H9 (cell line): Measurements from ENCODE around the gene BEGAIN. TPM values are rescaled to one million over a fixed set of nuclear protein-coding genes. Genes with fewer than 3 reads are reported as not detected.

Experiments
- DNase-seq: peaks from one replicate; pipeline ENCODE4 v3.0.0-alpha.2; 2017
- H2AFZ ChIP-seq: one replicate; pipeline ENCODE4 v1.6.1; 2013; ENCODE audit warnings: mild to moderate bottlenecking, low read length, control low read depth, moderate library complexity
- H2AK5ac ChIP-seq: 2 replicates; pipeline ENCODE4 v1.6.1; 2013; ENCODE audit warnings: low read length, control low read depth, mixed read lengths; ENCODE audit not compliant: insufficient read length
- H2BK120ac ChIP-seq: one replicate; pipeline ENCODE4 v1.6.1; 2013; ENCODE audit warnings: low read depth, mild to moderate bottlenecking, low read length, control low read depth, inconsistent platforms; ENCODE audit not compliant: poor library complexity, severe bottlenecking
- H2BK12ac ChIP-seq: 2 replicates; pipeline ENCODE4 v1.6.1; 2013; ENCODE audit warnings: low read length, control low read depth, mixed read lengths, low read depth; ENCODE audit not compliant: insufficient read length
- H2BK15ac ChIP-seq: 2 replicates; pipeline ENCODE4 v1.6.1; 2013; ENCODE audit warnings: low read depth, low read length, control low read depth
- H2BK20ac ChIP-seq: one replicate; pipeline ENCODE4 v1.6.1; 2013; ENCODE audit warnings: low read depth, mild to moderate bottlenecking, low read length, control low read depth, inconsistent platforms; ENCODE audit not compliant: poor library complexity, severe bottlenecking
- H2BK5ac ChIP-seq: 2 replicates; pipeline ENCODE4 v1.6.1; 2013; ENCODE audit warnings: low read length, control low read depth, mixed read lengths; ENCODE audit not compliant: insufficient read length
- H3K14ac ChIP-seq: 2 replicates; pipeline ENCODE4 v1.6.1; 2013; ENCODE audit warnings: low read length, control low read depth; ENCODE audit not compliant: insufficient read depth
- H3K18ac ChIP-seq: 2 replicates; pipeline ENCODE4 v1.6.1; 2013; ENCODE audit warnings: low read depth, mild to moderate bottlenecking, mixed read lengths, low read length, control low read depth; ENCODE audit not compliant: insufficient read length
- H3K23ac ChIP-seq: 2 replicates; pipeline ENCODE4 v1.6.1; 2013; ENCODE audit warnings: low read length, control low read depth, mixed read lengths, low read depth; ENCODE audit not compliant: insufficient read length
- H3K23me2 ChIP-seq: 2 replicates; pipeline ENCODE4 v1.6.1; 2013; ENCODE audit warnings: low read depth, mild to moderate bottlenecking, mixed read lengths, low read length, control low read depth; ENCODE audit not compliant: insufficient read length, poor library complexity, severe bottlenecking
- H3K27ac ChIP-seq: 2 replicates; pipeline ENCODE4 v1.5.1; 2013; ENCODE audit warnings: low read length, control low read depth, mixed read lengths, low read depth; ENCODE audit not compliant: insufficient read length
- H3K27me3 ChIP-seq: 2 replicates; pipeline ENCODE4 v1.6.1; 2013; ENCODE audit warnings: low read length, control low read depth, inconsistent platforms; ENCODE audit not compliant: insufficient read depth
- H3K4ac ChIP-seq: 2 replicates; pipeline ENCODE4 v1.6.1; 2013; ENCODE audit warnings: low read depth, mild to moderate bottlenecking, control low read depth, inconsistent platforms, low read length, moderate library complexity
- H3K4me1 ChIP-seq: 2 replicates; pipeline ENCODE4 v1.6.1; 2013; ENCODE audit warnings: low read length, control low read depth, inconsistent platforms; ENCODE audit not compliant: insufficient read depth
- H3K4me2 ChIP-seq: 2 replicates; pipeline ENCODE4 v1.6.1; 2013; ENCODE audit warnings: low read length, control low read depth, mixed read lengths; ENCODE audit not compliant: insufficient read length, insufficient read depth
- H3K56ac ChIP-seq: 2 replicates; pipeline ENCODE4 v1.6.1; 2013; ENCODE audit warnings: low read depth, mild to moderate bottlenecking, mixed read lengths, low read length, control low read depth; ENCODE audit not compliant: insufficient read length
- H3K79me1 ChIP-seq: 2 replicates; pipeline ENCODE4 v1.6.1; 2013; ENCODE audit warnings: low read depth, mild to moderate bottlenecking, moderate library complexity, low read length, control low read depth, inconsistent platforms; ENCODE audit not compliant: insufficient read depth, poor library complexity, severe bottlenecking
- H3K79me2 ChIP-seq: 2 replicates; pipeline ENCODE4 v1.6.1; 2013; ENCODE audit warnings: low read length, control low read depth, inconsistent platforms; ENCODE audit not compliant: insufficient read depth
- H3K9ac ChIP-seq: 2 replicates; pipeline ENCODE4 v1.6.1; 2013; ENCODE audit warnings: low read length, control low read depth, mixed read lengths; ENCODE audit not compliant: insufficient read length; ENCODE audit errors: extremely low read depth
- H3K9me3 ChIP-seq: one replicate; pipeline ENCODE4 v1.6.1; 2013; ENCODE audit warnings: low read depth, low read length, inconsistent platforms; ENCODE audit not compliant: control insufficient read depth
- H3T11ph ChIP-seq: one replicate; pipeline ENCODE4 v1.6.1; 2013; ENCODE audit warnings: mild to moderate bottlenecking, low read length, control low read depth, inconsistent platforms
- H4K20me1 ChIP-seq: one replicate; pipeline ENCODE4 v1.6.1; 2013; ENCODE audit not compliant: control insufficient read depth, insufficient read length, insufficient read depth
- H4K5ac ChIP-seq: 2 replicates; pipeline ENCODE4 v1.6.1; 2013; ENCODE audit warnings: low read depth, mild to moderate bottlenecking, mixed read lengths, low read length, control low read depth; ENCODE audit not compliant: insufficient read length
- H4K8ac ChIP-seq: replicated peaks from 2 replicates; pipeline ENCODE4 v1.6.1; 2013; ENCODE audit warnings: low read length, control low read depth, mixed read lengths, low read depth; ENCODE audit not compliant: insufficient read length
- H4K91ac ChIP-seq: 2 replicates; pipeline ENCODE4 v1.6.1; 2013; ENCODE audit warnings: low read depth, mild to moderate bottlenecking, moderate library complexity, mixed read lengths, low read length, control low read depth; ENCODE audit not compliant: insufficient read length
- H3K27ac Mint-ChIP-seq, 3 experiments: 2 replicates in 2 of 3; 3 replicates in 1 of 3; pipeline ENCODE4 v1.8.0; 2020 to 2021; ENCODE audit warnings: mixed read lengths in 3 of 3, mild to moderate bottlenecking in 1 of 3, moderate library complexity in 1 of 3
- H3K27me3 Mint-ChIP-seq: 2 replicates; pipeline ENCODE4 v1.8.0; 2021; ENCODE audit warnings: low read depth, mild to moderate bottlenecking, moderate library complexity, mixed read lengths
- H3K36me3 Mint-ChIP-seq, 3 experiments: 2 replicates in 2 of 3; 3 replicates in 1 of 3; pipeline ENCODE4 v1.8.0; 2020 to 2021; ENCODE audit warnings: low read depth in 3 of 3, mixed read lengths in 3 of 3; ENCODE audit not compliant: insufficient read depth in 1 of 3
- H3K4me1 Mint-ChIP-seq, 2 experiments: 2 replicates each; pipeline ENCODE4 v1.8.0; 2020; ENCODE audit warnings: mixed read lengths in 2 of 2
- H3K4me3 Mint-ChIP-seq, 2 experiments: 2 replicates in 1 of 2; 3 replicates in 1 of 2; pipeline ENCODE4 v1.8.0; 2020 to 2021; ENCODE audit warnings: mild to moderate bottlenecking in 2 of 2, mixed read lengths in 2 of 2, moderate library complexity in 1 of 2
- H3K9me3 Mint-ChIP-seq, 2 experiments: 2 replicates in 1 of 2; 3 replicates in 1 of 2; pipeline ENCODE4 v1.8.0; 2020; ENCODE audit warnings: mild to moderate bottlenecking in 2 of 2, mixed read lengths in 2 of 2, moderate library complexity in 1 of 2
- WGBS: extraction: QIAGEN DNeasy Blood & Tissue Kit; methylation state at CpG from one replicate; pipeline ENCODE4 v1.1.7; 2013; ENCODE audit warnings: missing lambda C conversion rate, low lambda C conversion rate, mixed read lengths; ENCODE audit not compliant: insufficient read length; ENCODE audit errors: extremely low coverage; 5-methylcytosine and 5-hydroxymethylcytosine counted together
- total RNA-seq: library from RNA; stranded (reverse); gene quantifications from 2 replicates; pipeline ENCODE4 v1.2.1, GENCODE V29; 2021
- TF ChIP-seq, protein P1 (sequence below): fragments of 200-600 bp; sonication (generic); conservative IDR thresholded peaks from 3 replicates; pipeline ENCODE4 v1.8.0; 2021; ENCODE audit warnings: antibody characterized with exemption, mild to moderate bottlenecking

Gene BEGAIN
- total RNA-seq, 1 experiment from 2014 or later: 2.6 TPM

- Histone ChIP-seq H3K9ac (no peak overlapping the region), H3K4me2 (no peak overlapping the region), H3T11ph (no peak overlapping the region), H3K14ac (no peak overlapping the region; the same call in 1 of the 2 replicates), H3K9me3 (no peaks in the 10 kb centered on the region), H3K4me1 (no peaks in the 10 kb centered on the region), H3K56ac (no peak overlapping the region), H2AK5ac (no peak overlapping the region), H2BK5ac (no peak overlapping the region), H4K8ac (no peak overlapping the region), H2BK120ac (no peak overlapping the region), H3K27me3 (no peaks in the 10 kb centered on the region; the same call in 1 of the 2 replicates), H3K23ac (no peak overlapping the region), H4K91ac (no peak overlapping the region), H2AFZ (no peak overlapping the region), H3K79me1 (no peaks in the 10 kb centered on the region), H2BK12ac (no peak overlapping the region), H2BK15ac (no peak overlapping the region), H3K27ac (no peak overlapping the region), H3K4ac (no peak overlapping the region), H3K79me2 (no peaks in the 10 kb centered on the region), H4K20me1 (no peaks in the 10 kb centered on the region), H4K5ac (no peak overlapping the region), H2BK20ac (no peak overlapping the region), H3K23me2 (no peaks in the 10 kb centered on the region), H3K18ac (no peak overlapping the region)
- no peak overlapping the region for H3K4me3 Mint-ChIP-seq
- H3K4me1 Mint-ChIP-seq: peaks cover 9 to 14% of the 10 kb centered on the region in 2 experiments
- WGBS: no CpG with 5 or more reads among the region's 17 CpGs
- no peaks in the 10 kb centered on the region for H3K9me3 Mint-ChIP-seq
- H3K36me3 Mint-ChIP-seq: no peaks in the 10 kb centered on the region
- peak; percentile 24 for DNase-seq
- TF ChIP-seq, protein P1, sequence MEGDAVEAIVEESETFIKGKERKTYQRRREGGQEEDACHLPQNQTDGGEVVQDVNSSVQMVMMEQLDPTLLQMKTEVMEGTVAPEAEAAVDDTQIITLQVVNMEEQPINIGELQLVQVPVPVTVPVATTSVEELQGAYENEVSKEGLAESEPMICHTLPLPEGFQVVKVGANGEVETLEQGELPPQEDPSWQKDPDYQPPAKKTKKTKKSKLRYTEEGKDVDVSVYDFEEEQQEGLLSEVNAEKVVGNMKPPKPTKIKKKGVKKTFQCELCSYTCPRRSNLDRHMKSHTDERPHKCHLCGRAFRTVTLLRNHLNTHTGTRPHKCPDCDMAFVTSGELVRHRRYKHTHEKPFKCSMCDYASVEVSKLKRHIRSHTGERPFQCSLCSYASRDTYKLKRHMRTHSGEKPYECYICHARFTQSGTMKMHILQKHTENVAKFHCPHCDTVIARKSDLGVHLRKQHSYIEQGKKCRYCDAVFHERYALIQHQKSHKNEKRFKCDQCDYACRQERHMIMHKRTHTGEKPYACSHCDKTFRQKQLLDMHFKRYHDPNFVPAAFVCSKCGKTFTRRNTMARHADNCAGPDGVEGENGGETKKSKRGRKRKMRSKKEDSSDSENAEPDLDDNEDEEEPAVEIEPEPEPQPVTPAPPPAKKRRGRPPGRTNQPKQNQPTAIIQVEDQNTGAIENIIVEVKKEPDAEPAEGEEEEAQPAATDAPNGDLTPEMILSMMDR: no peak
- H3K27me3 Mint-ChIP-seq: peaks cover 1% of the 10 kb centered on the region; the same call in 1 of the 2 replicates
- peak overlapping the region in 2 of 3 experiments; percentile 43 to 71; a peak in 2 of 7 replicates for H3K27ac Mint-ChIP-seq
Observed at GRCh38 chr14:100533656-100534485, 53.3 kb downstream of the BEGAIN start.
